MM.1S (cell line): Measurements from ENCODE around the gene TLR4.

Experiments
- CTCF ChIP-seq: fragments of 300-600 bp; sonication (generic); IDR thresholded peaks from 2 replicates; pipeline ENCODE4 v1.5.1; 2016; ENCODE audit warnings: antibody characterized with exemption, low read length, mixed read lengths
- EZH2 ChIP-seq: fragments of 300-600 bp; sonication (generic); optimal IDR thresholded peaks from 2 replicates; pipeline ENCODE3; 2017; ENCODE audit warnings: low read depth, mild to moderate bottlenecking, antibody characterized with exemption, low read length, mixed read lengths

GRCh38 chr9:117718701-117719100, 14.5 kb downstream of the TLR4 start:
- TF ChIP-seq CTCF (no peak), EZH2 (no peak)
